Activated T-helper 1 cell treated with anti-CD3 and anti-CD28 coated beads, Interleukin-12 subunit alpha, Interleukin-12 subunit beta, Interleukin-2, Interleukin-4 antibody, amounts not matched to agents 30 ng/mL and 10 ng/mL and 1 ng/mL, durations not matched to agents 14 hours and 24 hours and 36 hours (primary cell): ENCODE data around the gene SLC13A5. TPM values are rescaled to one million over a fixed set of nuclear protein-coding genes. Genes with fewer than 3 reads are reported as not detected.
"Not testable (repeated sequence)": the region's sequence is repeated elsewhere in the genome, so short reads cannot be mapped to it uniquely, and the experiment has no call there.

Experiments used
- DNase-seq: peaks from one replicate; pipeline ENCODE4 v3.0.0; 2021; ENCODE audit warnings: low spot score
- H3K27ac Mint-ChIP-seq: one replicate; pipeline ENCODE4 v1.8.0; 2021; ENCODE audit warnings: mild to moderate bottlenecking, mixed read lengths
- H3K27me3 Mint-ChIP-seq: one replicate; pipeline ENCODE4 v1.8.0; 2022; ENCODE audit warnings: mild to moderate bottlenecking, moderate library complexity, mixed read lengths; ENCODE audit not compliant: insufficient read depth
- H3K36me3 Mint-ChIP-seq: one replicate; pipeline ENCODE4 v1.8.0; 2021; ENCODE audit warnings: low read depth, mixed read lengths
- H3K4me1 Mint-ChIP-seq: one replicate; pipeline ENCODE4 v1.8.0; 2021; ENCODE audit warnings: low read depth, mixed read lengths
- H3K4me3 Mint-ChIP-seq: one replicate; pipeline ENCODE4 v1.8.0; 2021; ENCODE audit warnings: mild to moderate bottlenecking, moderate library complexity, mixed read lengths
- H3K9me3 Mint-ChIP-seq: one replicate; pipeline ENCODE4 v1.8.0; 2021; ENCODE audit warnings: mixed read lengths
- intact Hi-C: fragments of 100-400 bp; cut with micrococcal nuclease; formaldehyde crosslinking; loops from one replicate; pipeline ENCODE4 v1.15.1; 2024
- total RNA-seq: library from RNA; stranded (reverse); gene quantifications from 2 replicates; pipeline ENCODE4 v1.2.3, GENCODE V29; 2022

The SLC13A5 gene
- total RNA-seq: not detected in 2 replicates

- H3K4me3 Mint-ChIP-seq: peak within 1 kb of the TSS; percentile 24
- H3K27ac Mint-ChIP-seq: no peak within 1 kb of the TSS
- intact Hi-C loops: no loop called here
- no peaks in the 10 kb centered on the region for H3K9me3 Mint-ChIP-seq
- DNase-seq: no peak
- H3K27me3 Mint-ChIP-seq: peaks cover 57% of the 10 kb centered on the region
- no peaks in the 10 kb centered on the region for H3K4me1 Mint-ChIP-seq
- H3K36me3 Mint-ChIP-seq: peaks cover 3% of the 10 kb centered on the region
Measured at GRCh38 chr17:6713130-6713917, at the start of gene SLC13A5. Gene SLC13A5 (minus strand): TSS chr17:6713369. CDS start chr17:6713333, 36 bp downstream.

GRCh38 chr17:6761779-6762178 is 48.6 kb upstream of the SLC13A5 start:
- intact Hi-C loops: no loop called here
- Mint-ChIP-seq H3K36me3 (peaks cover 85% of the 10 kb centered on the region), H3K27me3 (no peaks in the 10 kb centered on the region), H3K27ac (no peak overlapping the region), H3K9me3 (peaks cover 15% of the 10 kb centered on the region), H3K4me3 (no peak overlapping the region), H3K4me1 (peaks cover 80% of the 10 kb centered on the region)
- no peak for DNase-seq

- intact Hi-C loops: loop anchor here (5.0 to 10.0 kb wide), 5 partner anchors 95 to 1173 kb away; partner anchors contain the start of genes KIAA0753, NLRP1, RNASEK and TXNDC17
- Mint-ChIP-seq H3K4me1 (peaks cover 79% of the 10 kb centered on the region), H3K27me3 (no peaks in the 10 kb centered on the region), H3K36me3 (peaks cover 54% of the 10 kb centered on the region), H3K9me3 (no peaks in the 10 kb centered on the region), H3K27ac (peak overlapping the region; percentile 72), H3K4me3 (peak overlapping the region; percentile 79)
- DNase-seq: no peak
Measured at GRCh38 chr17:6757747-6758146, 44.6 kb upstream of the SLC13A5 start.

- intact Hi-C loops: loop anchor here (5.0 to 10.0 kb wide), 5 partner anchors 94 to 1172 kb away; partner anchors contain the start of genes KIAA0753, NLRP1, RNASEK and TXNDC17
- no peak for DNase-seq
- H3K27ac Mint-ChIP-seq: peak overlapping the region; percentile 95
- peaks cover 77% of the 10 kb centered on the region for H3K4me1 Mint-ChIP-seq
- H3K4me3 Mint-ChIP-seq: peak overlapping the region; percentile 98
- peaks cover 42% of the 10 kb centered on the region for H3K36me3 Mint-ChIP-seq
- H3K27me3 Mint-ChIP-seq: no peaks in the 10 kb centered on the region
- H3K9me3 Mint-ChIP-seq: no peaks in the 10 kb centered on the region
Measured at GRCh38 chr17:6756425-6757031, 43.4 kb upstream of the SLC13A5 start.

- intact Hi-C loops: loop anchor here (5.0 to 10.0 kb wide), 5 partner anchors 93 to 1171 kb away; partner anchors contain the start of genes KIAA0753, NLRP1, RNASEK and TXNDC17
- no peaks in the 10 kb centered on the region for H3K27me3 Mint-ChIP-seq
- H3K4me3 Mint-ChIP-seq: peak within 1 kb of the TSS; percentile 98
- peak within 1 kb of the TSS; percentile 95 for H3K27ac Mint-ChIP-seq
- DNase-seq: peak; percentile 66
- no peaks in the 10 kb centered on the region for H3K9me3 Mint-ChIP-seq
- peaks cover 36% of the 10 kb centered on the region for H3K36me3 Mint-ChIP-seq
- H3K4me1 Mint-ChIP-seq: peaks cover 73% of the 10 kb centered on the region
Measured at GRCh38 chr17:6755731-6756184, 42.6 kb upstream of the SLC13A5 start, which contains the start of gene XAF1. Gene XAF1 (plus strand): TSS chr17:6756046. CDS start chr17:6756079, 33 bp downstream.

- Mint-ChIP-seq H3K4me1 (peaks cover 68% of the 10 kb centered on the region), H3K27me3 (no peaks in the 10 kb centered on the region), H3K27ac (peak overlapping the region; percentile 95), H3K4me3 (peak overlapping the region; percentile 98), H3K9me3 (no peaks in the 10 kb centered on the region), H3K36me3 (peaks cover 32% of the 10 kb centered on the region)
- DNase-seq: no peak
- intact Hi-C loops: loop anchor here (5.0 to 10.0 kb wide), 5 partner anchors 93 to 1170 kb away; partner anchors contain the start of genes KIAA0753, NLRP1, RNASEK and TXNDC17
Measured at GRCh38 chr17:6755281-6755680, 42.1 kb upstream of the SLC13A5 start.

- intact Hi-C loops: loop anchor here (10.0 kb wide), 1 partner anchor 1169 kb away; the partner anchor contains the start of gene NLRP1
Measured at GRCh38 chr17:6753546-6753945, 40.4 kb upstream of the SLC13A5 start.

GRCh38 chr17:6753006-6753445 is 39.9 kb upstream of the SLC13A5 start:
- no peak overlapping the region for H3K4me3 Mint-ChIP-seq
- peaks cover 52% of the 10 kb centered on the region for H3K4me1 Mint-ChIP-seq
- peak overlapping the region; percentile 64 for H3K27ac Mint-ChIP-seq
- peaks cover 16% of the 10 kb centered on the region for H3K36me3 Mint-ChIP-seq
- no peak for DNase-seq
- intact Hi-C loops: loop anchor here (10.0 kb wide), 1 partner anchor 1168 kb away; the partner anchor contains the start of gene NLRP1
- H3K27me3 Mint-ChIP-seq: peaks cover 4% of the 10 kb centered on the region
- no peaks in the 10 kb centered on the region for H3K9me3 Mint-ChIP-seq

More at GRCh38 chr17:6753546-6753945, 40.4 kb upstream of the SLC13A5 start:
- no peak overlapping the region for H3K27ac Mint-ChIP-seq
- peaks cover 58% of the 10 kb centered on the region for H3K4me1 Mint-ChIP-seq
- H3K4me3 Mint-ChIP-seq: peak overlapping the region; percentile 29
- H3K9me3 Mint-ChIP-seq: no peaks in the 10 kb centered on the region
- DNase-seq: no peak
- H3K27me3 Mint-ChIP-seq: peaks cover 4% of the 10 kb centered on the region
- peaks cover 21% of the 10 kb centered on the region for H3K36me3 Mint-ChIP-seq

GRCh38 chr17:6752068-6752909 is 39.1 kb upstream of the SLC13A5 start:
- peaks cover 45% of the 10 kb centered on the region for H3K4me1 Mint-ChIP-seq
- DNase-seq: no peak
- H3K27ac Mint-ChIP-seq: peak overlapping the region; percentile 64
- intact Hi-C loops: loop anchor here (10.0 kb wide), 1 partner anchor 1167 kb away; the partner anchor contains the start of gene NLRP1
- peaks cover 9% of the 10 kb centered on the region for H3K27me3 Mint-ChIP-seq
- peaks cover 10% of the 10 kb centered on the region for H3K36me3 Mint-ChIP-seq
- no peaks in the 10 kb centered on the region for H3K9me3 Mint-ChIP-seq
- H3K4me3 Mint-ChIP-seq: no peak overlapping the region

GRCh38 chr17:6749519-6749918 is 36.4 kb upstream of the SLC13A5 start:
- no peak for DNase-seq
- peaks cover 20% of the 10 kb centered on the region for H3K4me1 Mint-ChIP-seq
- intact Hi-C loops: no loop called here
- peaks cover 25% of the 10 kb centered on the region for H3K27me3 Mint-ChIP-seq
- H3K27ac Mint-ChIP-seq: no peak overlapping the region
- no peaks in the 10 kb centered on the region for H3K9me3 Mint-ChIP-seq
- H3K4me3 Mint-ChIP-seq: no peak overlapping the region
- peaks cover 4% of the 10 kb centered on the region for H3K36me3 Mint-ChIP-seq

GRCh38 chr17:6748617-6749016 is 35.4 kb upstream of the SLC13A5 start:
- no peak for DNase-seq
- Mint-ChIP-seq H3K9me3 (no peaks in the 10 kb centered on the region), H3K4me1 (peaks cover 18% of the 10 kb centered on the region), H3K4me3 (no peak overlapping the region), H3K27ac (no peak overlapping the region), H3K27me3 (peaks cover 29% of the 10 kb centered on the region), H3K36me3 (peaks cover 4% of the 10 kb centered on the region)
- intact Hi-C loops: no loop called here

GRCh38 chr17:6746665-6747064 is 33.5 kb upstream of the SLC13A5 start:
- H3K4me1 Mint-ChIP-seq, H3K27ac Mint-ChIP-seq, DNase-seq, H3K9me3 Mint-ChIP-seq, H3K4me3 Mint-ChIP-seq, H3K36me3 Mint-ChIP-seq, intact Hi-C loops: not testable (repeated sequence)
- H3K27me3 Mint-ChIP-seq: peaks cover 41% of the 10 kb centered on the region
